Astrocyte of the cerebellum (primary cell): Measurements from ENCODE around the gene CHMP3.
A peak's percentile ranks its signal among the peaks of the same experiment; 100 is the strongest.

ENCODE experiments used
- DNase-seq: peaks from one replicate; pipeline ENCODE4 v3.0.0-alpha.2; 2011; ENCODE audit warnings: low read depth
- H3K4me3 ChIP-seq: 2 replicates; pipeline ENCODE4 v1.5.1; 2011; ENCODE audit warnings: mild to moderate bottlenecking, low read depth, low read length, moderate library complexity
- CTCF ChIP-seq: IDR thresholded peaks from 2 replicates; pipeline ENCODE4 v1.5.1; 2012; ENCODE audit warnings: low read length, low read depth, moderate library complexity, mild to moderate bottlenecking; ENCODE audit errors: missing control alignments
- in situ Hi-C: cut with HindIII; loops from 2 replicates; pipeline ENCODE4 v1.10.0; 2017; ENCODE audit warnings: low sequenced_read_pairs

Gene CHMP3

GRCh38 chr2:86453836-86454235 is 109.4 kb downstream of the CHMP3 start:
- in situ Hi-C loops, result no loop called here
- no peak for TF ChIP-seq CTCF
- peak; percentile 87 for DNase-seq
- H3K4me3 ChIP-seq, result no peak overlapping the region
